Kidney epithelial cell (primary cell): Measurements from ENCODE around the gene IRGC. TPM values are rescaled to one million over a fixed set of nuclear protein-coding genes. Genes with fewer than 3 reads are reported as not detected.

Experiments used
- DNase-seq: peaks from one replicate; pipeline ENCODE4 v3.0.0-alpha.2; 2010; ENCODE audit warnings: low read depth
- H3K27me3 ChIP-seq: 2 replicates; pipeline ENCODE4 v1.6.0; 2011; ENCODE audit warnings: low read length; ENCODE audit not compliant: control insufficient read depth, insufficient read depth
- H3K36me3 ChIP-seq: 2 replicates; pipeline ENCODE4 v1.5.1; 2011; ENCODE audit warnings: low read length; ENCODE audit not compliant: control insufficient read depth, insufficient read depth
- H3K4me3 ChIP-seq: 2 replicates; pipeline ENCODE4 v1.5.1; 2011; ENCODE audit warnings: low read depth, mild to moderate bottlenecking, control low read depth, low read length
- CTCF ChIP-seq: IDR thresholded peaks from 2 replicates; pipeline ENCODE4 v1.5.1; 2011; ENCODE audit warnings: mild to moderate bottlenecking, moderate library complexity, low read length, control low read depth, inconsistent platforms; ENCODE audit not compliant: insufficient read depth, poor library complexity, severe bottlenecking
- total RNA-seq: library from RNA; depleted of rRNA; stranded (reverse); fragments of >200 nt; gene quantifications from 2 replicates; pipeline ENCODE4 v1.2.3, GENCODE V29; 2015

IRGC gene
- total RNA-seq, 1 donor from 2014 or later: not detected

GRCh38 chr19:43673637-43674036, 42.2 kb upstream of the IRGC start:
- no peak overlapping the region for H3K4me3 ChIP-seq
- no peaks in the 10 kb centered on the region for H3K27me3 ChIP-seq
- TF ChIP-seq CTCF: no peak
- DNase-seq: no peak
- no peaks in the 10 kb centered on the region for H3K36me3 ChIP-seq

GRCh38 chr19:43674183-43674582, 41.7 kb upstream of the IRGC start:
- H3K4me3 ChIP-seq: no peak overlapping the region
- no peak for TF ChIP-seq CTCF
- no peak for DNase-seq
- no peaks in the 10 kb centered on the region for H3K36me3 ChIP-seq
- H3K27me3 ChIP-seq: no peaks in the 10 kb centered on the region

DNA sequence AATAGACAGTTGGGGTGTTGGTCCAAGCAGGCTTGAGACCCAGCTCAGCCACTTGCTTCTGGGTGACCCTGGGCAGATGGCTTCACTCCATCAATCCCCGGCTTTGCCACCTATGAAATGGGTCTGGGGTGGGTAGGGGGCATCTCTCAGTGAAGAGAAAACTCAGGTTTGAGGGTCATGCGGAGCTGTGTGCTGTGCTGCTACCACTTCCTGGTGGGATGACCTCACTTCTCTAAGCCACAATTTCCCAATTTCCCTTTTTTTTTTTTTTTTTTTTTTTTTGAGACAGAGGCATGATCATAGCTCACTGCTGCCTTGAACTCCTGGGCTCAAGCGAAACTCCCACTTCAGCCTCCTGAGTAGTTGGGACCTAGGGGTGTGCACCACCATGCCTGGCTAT, 41.3 kb upstream of the IRGC start:
- DNase-seq: no peak
- Histone ChIP-seq H3K4me3 (no peak overlapping the region), H3K27me3 (no peaks in the 10 kb centered on the region), H3K36me3 (no peaks in the 10 kb centered on the region)
- TF ChIP-seq CTCF: no peak

- no peak for TF ChIP-seq CTCF
- no peaks in the 10 kb centered on the region for H3K27me3 ChIP-seq
- no peaks in the 10 kb centered on the region for H3K36me3 ChIP-seq
- peak; percentile 77 for DNase-seq
- no peak overlapping the region for H3K4me3 ChIP-seq
Measured at GRCh38 chr19:43675269-43675879, 40.5 kb upstream of the IRGC start.

- no peak for DNase-seq
- H3K27me3 ChIP-seq: no peaks in the 10 kb centered on the region
- H3K36me3 ChIP-seq: no peaks in the 10 kb centered on the region
- TF ChIP-seq CTCF: no peak
- H3K4me3 ChIP-seq: no peak overlapping the region
Measured at GRCh38 chr19:43675906-43676305, 40.0 kb upstream of the IRGC start.
